Skin of body (tissue), 2 donors: Measurements from ENCODE around the gene DTD1. TPM values are rescaled to one million over a fixed set of nuclear protein-coding genes. Genes with fewer than 3 reads are reported as not detected.

Experiments
- DNase-seq: peaks from one replicate; lab custom pipeline; 2025; lab: John Stamatoyannopoulos, UW
- total RNA-seq: library from RNA; depleted of rRNA; stranded (reverse); fragments of >200 nt; gene quantifications from one replicate; pipeline ENCODE4 v1.2.3, GENCODE V29; 2014

The DTD1 gene
- total RNA-seq, 1 donor from 2014 or later: 17.2 TPM

DNA sequence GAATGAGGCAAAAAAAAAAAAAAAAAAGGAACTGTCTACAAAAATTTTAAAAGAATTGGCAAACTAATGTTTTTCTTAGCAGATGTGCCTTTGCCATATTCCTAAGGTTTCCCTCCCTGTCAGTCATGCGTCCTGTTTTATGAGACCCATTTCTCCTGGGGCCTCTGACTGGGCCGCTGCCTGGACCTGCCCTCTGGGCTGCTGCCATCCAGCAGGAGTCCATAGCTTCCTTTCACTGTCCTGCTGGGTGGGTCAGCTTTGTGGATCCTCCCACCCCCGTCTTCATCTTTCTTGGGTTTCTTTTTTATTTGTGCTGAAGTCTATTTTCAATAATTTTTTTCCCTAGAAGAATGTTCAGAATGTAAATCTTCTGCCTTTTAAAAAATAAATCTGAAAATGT lies 114.9 kb downstream of the DTD1 start:
- DNase-seq: no peak

DNA sequence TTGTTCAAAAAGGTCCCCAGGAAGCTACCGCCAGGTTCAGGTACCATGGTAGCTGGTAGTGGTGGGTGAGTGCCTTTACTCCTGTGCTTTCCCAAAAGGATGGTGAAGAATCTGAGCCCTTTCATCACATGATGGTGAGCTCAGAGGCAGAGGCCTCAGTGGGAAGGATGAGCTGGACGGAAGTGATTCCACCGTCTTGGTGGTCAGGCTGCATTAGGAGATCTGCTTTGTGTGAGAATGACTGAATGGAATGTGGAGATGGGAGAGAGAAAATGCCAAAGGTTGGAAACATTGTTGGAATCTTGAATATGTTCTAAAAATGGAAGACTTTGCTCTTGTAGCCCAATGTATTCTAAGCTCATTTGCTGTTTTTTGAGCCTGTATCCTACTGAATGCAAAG lies 117.6 kb downstream of the DTD1 start:
- DNase-seq: no peak

DNA sequence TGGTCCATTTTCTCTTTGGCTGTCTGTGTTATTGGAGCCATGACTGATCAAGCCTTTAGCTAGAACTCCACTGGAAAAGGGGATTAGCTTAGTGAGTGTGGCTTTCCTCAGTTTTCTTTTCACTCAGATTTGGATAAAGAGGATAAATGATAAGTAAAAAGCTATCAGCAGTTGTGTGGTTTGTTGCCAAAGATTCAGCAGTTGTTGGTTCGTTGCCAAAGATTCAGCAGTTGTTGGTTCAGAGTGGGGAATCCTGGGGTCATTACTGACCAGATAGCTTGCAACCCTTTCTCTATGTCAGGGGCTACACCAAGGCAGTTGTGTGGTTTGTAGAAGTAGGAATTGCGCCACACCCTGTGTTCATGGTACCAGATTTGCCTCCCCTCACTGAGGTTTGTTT lies 118.1 kb downstream of the DTD1 start:
- no peak for DNase-seq

DNA sequence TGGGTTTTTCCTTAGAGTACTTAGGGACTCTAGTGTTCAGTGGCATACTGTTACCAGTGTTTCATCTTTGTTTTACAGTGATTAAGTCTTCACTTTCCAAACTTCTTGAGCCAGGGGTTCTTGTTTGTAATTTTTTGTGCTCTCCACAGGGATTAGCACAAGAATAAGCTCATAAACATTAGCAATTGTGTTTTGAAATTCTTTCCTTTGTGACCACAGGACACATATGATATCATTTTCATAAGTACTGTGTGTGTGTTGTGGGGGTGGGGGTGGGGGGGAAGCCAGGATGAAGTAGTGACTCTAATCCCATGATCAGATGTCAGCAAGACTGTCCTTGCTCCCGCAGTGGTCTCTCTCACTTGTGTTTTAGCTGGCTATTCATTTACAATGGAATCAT lies 124.3 kb downstream of the DTD1 start:
- no peak for DNase-seq

DNA sequence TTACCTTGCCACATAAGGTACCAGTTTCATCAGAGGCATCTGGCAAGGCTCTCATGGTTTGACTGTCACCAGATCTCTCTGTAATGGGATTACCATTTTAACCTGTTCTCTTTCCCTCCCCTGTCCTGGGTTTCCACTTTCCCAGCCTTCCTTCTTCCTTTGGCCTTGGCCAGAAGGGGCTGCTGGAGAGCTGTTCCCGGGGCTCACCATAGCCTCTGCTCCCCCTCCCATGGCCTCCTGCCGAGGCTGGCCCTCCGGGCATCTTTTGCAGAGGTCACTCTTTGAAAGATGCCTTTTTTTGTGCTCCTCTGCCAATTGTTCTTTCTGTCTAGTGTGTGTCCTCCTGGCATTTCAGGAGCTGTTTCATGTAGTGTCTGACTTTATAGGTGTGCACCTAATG lies 125.0 kb downstream of the DTD1 start:
- DNase-seq: no peak

DNA sequence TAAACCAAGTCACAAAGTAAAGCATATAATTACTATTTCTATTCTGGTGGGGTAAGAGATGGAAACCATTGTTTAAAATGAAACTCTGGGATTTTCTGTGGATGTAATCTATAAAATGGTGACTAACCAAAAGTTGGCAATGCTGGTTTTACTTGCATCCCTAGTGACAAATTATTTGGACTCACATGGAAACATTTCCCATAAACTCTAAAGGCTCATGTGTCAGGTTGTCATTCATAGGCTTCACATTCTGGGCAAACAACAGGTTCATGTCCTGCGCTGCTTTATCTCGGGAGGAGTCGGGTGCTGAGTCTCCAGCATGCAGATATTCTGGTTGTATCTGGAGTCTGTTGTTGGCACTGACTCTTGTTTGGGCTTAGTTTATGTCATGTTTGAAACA lies 127.7 kb downstream of the DTD1 start:
- DNase-seq: no peak

DNA sequence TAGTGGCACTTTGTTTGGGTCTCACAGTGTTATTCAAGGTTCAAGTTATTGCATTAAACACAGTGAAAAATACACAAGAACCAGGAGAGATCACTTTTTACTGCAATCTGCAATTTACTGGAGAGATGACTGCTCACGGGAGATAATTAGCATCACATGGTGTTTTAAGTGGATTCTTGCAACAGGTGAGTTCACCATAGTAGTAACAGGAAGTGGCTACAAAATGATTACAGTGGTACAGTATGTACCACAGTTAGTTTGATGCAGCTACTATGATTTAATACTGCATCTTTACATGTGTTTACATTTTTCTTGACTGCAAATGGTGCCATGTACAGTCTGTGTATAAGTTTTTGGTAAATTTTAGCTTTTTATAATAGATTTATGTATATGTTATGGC lies 129.2 kb downstream of the DTD1 start:
- DNase-seq: no peak

DNA sequence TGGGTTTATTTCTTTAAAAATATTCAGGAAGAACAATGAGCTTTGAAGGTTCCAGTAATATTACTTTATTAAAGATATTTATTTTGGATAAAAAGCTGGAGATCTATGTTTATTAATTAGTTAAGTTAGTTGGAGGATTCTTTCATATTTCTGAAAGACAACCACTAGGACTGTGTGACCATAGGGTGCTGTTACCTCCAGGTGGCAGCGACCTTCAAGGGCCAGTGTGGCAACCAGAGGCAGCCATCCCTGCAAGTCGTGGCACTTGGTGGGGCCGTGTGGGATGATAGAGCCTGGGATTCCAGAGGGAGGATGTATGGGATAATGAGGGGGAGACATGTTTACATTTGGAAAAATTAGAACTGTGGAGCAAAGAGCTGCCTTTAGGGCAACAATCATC lies 130.3 kb downstream of the DTD1 start:
- no peak for DNase-seq

DNA sequence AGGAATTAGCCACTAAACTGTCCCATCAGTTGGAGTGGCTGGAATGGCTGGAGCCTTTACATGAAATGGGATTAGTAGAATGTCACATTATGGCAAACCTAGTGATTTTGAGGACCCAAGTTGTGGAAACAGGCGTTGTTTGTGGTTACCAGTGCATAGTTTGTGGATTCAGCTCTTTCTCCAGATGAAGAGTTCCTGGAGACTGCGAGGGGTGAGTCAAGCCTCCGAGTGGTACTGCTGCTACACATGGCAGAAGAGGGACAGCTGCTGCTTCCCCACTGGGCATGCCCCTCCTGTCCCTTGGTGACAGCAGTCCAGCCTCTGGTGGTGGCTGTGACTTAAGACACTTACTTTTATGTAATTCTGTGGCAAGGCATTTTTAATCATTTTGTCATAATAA lies 131.6 kb downstream of the DTD1 start:
- DNase-seq: no peak

DNA sequence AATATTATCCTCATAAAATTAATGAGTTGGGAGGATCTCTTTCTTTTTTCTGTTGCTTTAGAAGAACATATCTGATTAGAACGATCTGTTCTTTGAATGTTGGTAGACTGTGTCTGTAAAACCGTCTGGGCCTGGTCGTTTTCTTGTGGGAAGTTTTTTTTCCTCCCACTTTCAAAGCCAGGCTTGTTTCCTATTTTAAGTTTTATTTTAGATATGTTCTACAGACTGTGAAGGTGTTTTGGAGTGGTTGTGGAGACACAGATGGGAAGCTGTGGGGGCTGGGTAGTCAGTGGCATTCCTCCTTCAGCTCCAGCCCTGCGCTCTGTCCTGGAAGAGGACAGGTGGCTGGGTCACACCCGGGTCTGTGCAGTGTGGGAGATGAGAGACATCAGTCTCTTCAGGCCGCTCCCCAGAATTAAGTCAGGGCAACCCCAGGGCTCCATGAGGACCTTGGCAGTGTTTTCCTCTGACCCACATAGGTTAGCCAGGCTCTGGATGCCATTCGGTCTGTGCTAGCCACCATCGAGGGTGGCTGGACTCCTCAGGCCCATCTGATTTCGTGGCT lies 133.8 kb downstream of the DTD1 start:
- DNase-seq: no peak

DNA sequence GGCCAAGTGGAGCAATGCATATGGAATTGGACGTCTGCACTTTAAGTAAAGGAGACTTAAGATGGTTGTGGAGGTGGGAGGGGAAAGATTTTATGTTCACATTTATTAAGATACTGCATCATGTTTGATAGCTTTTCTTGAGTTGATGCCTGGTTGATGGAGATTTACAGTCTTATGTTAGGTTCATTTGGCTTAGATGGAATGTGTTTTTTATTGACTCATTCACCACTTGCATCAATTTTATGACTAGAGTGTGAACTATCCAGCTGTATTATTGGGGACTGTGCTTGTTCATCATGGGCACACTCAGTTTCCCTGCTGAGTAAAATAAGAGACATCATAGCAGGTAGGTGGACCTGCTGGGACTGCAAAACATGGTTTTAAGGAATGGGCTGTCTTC lies 134.5 kb downstream of the DTD1 start:
- DNase-seq: no peak

DNA sequence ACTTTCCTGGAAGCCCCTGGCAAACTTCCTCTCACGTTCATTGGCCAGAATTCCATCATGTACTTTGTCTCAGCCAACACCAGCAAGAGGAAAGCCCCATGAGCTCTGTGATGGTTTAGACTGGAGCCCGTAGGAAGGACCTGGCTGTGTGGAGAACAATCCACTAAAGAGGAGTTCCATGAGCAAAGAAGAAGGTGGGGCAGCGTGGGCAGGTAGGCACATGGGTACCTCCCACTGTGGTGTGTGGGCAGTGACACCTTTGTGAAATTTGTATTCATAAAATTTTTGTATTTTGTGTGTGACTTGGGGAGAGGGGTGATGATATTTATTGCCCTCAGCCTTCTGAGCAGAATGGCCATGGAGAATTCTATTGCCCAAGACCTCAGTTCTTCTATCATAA lies 136.2 kb downstream of the DTD1 start:
- DNase-seq: no peak

DNA sequence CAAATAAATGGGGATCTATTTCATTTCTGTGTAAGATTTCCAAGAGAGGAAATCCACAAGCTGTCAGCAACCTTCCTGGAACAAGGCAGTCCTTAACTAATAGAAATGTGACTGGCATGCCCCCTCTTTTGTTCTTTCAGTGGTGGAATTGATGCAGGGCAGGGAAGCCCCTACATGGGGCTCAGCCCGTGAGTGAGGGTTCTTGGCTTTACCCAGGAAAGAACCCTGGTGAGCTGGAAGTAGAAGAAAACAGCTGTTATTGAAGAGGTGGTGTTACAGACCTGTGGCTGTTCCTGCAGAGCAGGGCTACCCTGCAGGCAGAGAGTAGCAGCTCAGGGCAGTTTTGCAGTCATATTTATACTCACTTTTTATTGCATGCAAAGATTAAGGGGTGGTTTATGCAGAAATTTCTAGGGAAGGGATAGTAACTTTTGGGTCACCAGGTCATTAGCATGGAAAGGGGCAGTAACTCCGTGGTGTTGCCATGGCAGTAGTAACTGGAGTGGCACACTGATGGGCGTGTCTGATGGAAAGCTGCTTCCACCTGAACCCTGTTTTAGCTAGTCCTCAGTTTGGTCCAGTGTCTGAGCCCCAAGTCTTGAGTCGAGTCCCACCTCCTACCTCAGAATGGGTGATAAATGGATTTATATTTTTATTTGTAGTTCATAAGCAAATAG lies 137.1 kb downstream of the DTD1 start:
- no peak for DNase-seq

DNA sequence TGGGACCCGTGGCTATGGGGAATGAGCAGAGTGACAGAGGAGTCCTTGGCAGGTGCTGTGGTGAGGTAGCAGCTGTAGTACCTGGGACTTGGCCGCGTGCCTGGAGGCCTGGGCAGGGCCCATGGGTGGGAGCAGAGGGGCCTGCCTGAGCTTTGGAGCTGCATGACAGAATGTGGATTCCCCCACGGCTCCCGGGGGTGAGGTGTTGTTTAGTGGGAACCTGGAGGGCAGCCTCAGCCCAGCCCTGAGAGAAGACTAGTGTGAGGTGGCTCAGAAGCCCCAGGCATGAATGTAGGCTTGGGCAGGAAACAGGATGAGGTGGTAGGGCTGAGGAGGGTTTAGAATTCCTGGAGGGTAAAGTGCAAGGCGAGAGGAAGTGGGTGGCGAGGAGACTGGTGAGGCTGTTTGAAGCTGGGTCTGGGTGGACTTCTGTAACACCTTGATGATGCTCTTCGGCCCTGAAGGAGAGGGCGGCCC lies 139.2 kb downstream of the DTD1 start:
- DNase-seq: no peak

DNA sequence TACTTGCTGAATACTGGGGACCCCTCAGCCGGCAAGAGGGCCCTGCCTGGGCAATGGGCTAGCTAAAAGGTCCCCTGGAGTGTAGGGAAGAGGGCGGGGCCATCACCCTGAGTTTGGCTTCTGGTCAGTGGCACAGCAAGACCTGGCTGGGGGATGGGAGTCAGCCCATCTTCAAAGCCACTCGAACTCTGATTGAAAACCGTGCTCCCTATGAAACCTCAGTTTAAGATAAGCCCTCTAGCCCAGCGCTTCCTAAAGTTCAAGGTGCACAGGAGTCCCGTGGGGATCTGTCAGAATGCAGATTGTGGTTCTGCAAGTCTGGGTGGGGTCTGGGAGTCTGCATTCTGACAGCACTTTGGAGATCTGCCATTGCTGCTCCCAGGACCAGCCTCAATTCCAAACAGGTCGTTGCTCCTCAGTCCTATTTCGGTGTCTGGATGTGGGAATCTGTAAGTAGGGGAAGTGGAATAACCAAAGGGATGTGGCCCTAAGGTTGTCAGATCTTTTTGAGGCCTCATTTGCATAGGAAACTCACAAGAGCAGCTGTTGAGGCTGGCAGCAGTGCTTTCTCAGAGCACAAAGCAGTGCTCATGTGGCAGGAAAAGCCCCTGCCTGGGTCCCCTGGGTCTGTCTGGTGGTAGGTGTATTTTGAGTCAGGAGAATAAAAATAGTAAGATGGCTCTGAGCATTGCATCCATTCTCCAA lies 140.5 kb downstream of the DTD1 start:
- no peak for DNase-seq

DNA sequence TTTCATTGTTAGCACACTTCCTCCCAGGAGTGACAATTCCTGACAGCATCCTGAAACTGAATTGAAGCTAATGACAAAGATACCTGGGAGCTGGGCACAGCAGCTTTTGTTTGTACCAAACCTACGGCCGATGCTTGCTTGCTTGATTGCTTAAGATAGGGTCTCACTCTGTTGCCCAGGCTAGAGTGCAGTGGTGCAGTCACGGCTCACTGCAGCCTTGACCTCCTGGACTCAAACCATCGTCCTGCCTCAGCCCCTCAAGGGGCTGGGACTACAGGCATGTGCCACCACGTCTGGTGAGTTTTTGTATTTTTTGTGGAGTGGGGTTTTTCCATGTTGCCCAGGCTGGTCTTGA lies 141.0 kb downstream of the DTD1 start:
- DNase-seq: no peak

DNA sequence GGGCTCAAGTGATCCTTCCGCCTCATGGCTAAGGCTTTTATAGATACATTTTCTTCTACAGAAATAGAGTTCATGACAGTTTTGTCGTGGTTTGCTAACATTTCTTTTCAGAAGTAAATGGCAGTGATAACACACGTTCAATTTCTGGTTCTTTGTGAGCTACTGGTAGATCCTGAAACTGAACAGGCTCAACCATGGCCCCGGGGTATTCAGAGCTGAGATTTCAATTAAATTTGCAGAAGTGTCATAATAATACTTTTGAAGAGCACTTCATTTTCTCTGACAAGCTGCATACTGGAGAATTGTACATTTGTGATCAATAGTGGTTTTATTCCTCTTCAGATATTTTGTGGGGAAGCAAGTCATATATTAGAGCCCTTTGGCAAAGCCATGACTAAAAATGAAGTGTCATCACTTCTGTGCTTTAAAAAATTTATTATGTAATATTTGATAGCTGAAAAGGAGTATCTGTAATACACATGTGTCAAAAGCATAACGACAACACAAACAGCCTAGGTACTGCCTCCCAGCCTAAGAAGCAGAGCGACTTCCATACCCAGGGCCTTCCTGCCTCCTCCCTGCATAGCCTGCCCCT lies 141.5 kb downstream of the DTD1 start:
- DNase-seq: no peak

DNA sequence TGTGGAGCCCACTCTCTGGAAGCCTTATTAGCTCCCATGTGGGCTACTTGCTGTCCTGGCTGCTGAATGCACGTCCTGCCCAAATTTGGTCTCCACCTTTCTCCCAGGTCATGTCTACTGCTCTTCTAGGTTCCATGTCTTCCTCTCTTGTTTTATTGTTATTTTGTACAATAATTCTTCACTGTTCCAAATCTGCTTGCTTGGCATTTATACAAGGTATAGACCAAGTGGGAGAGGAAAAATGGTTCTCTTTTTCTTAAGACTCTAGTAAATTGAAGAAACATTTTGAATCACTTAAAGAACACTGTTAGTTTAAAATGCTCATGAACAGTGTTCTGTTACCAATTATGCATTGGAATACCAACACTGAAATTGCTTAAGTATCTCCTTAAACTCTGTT lies 144.1 kb downstream of the DTD1 start:
- peak; percentile 65 for DNase-seq

DNA sequence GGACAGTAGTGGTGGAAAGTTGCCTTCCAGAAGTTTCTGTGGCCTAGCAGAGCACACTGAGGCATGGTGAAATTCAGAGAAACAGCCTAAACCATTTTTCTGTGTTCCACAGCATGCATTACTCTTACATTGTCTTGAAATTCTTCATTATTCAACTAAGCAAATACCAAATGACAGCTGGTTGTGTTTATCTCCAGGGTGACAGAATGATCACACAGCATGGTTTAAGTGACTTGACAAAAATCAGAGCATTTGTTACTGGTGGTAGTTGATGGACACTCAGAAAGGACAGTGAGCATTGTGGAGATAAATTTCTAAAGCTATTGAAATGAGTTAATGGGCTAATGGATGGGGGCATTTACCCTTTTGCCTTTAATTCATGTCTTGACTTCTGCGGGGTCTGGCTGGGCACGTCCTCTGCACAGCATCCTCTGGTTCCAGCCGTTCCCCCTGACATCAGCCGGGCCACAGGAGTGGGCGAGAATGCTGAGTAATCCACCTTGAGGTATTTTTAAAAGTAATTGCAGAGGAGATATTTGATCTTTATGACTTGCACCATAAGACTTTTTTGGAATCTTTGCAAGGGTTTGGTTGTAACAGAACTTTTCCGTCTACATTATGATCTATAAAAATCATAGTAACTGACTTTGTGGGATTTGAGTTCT lies 146.8 kb downstream of the DTD1 start:
- DNase-seq: peak; percentile 83

DNA sequence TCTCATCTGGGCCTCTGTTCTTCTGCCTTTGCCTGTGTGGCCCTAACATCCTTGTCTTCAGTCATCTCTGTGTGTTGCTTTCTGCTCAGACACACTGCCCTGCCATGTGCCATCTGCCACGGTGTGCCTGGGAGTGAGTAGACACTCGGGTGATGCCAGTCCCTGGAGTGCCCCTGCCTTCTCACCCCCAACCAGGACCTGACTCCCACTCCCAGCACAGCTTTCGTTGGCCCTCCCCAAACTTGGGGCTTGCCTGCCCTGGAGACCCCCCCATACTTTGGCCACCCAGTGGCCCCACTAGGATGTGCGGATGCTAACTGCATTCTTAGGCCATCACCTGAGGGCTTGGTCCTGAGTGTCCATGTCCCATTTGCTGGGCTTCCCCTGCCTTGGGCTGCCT lies 149.3 kb downstream of the DTD1 start:
- DNase-seq: no peak

DNA sequence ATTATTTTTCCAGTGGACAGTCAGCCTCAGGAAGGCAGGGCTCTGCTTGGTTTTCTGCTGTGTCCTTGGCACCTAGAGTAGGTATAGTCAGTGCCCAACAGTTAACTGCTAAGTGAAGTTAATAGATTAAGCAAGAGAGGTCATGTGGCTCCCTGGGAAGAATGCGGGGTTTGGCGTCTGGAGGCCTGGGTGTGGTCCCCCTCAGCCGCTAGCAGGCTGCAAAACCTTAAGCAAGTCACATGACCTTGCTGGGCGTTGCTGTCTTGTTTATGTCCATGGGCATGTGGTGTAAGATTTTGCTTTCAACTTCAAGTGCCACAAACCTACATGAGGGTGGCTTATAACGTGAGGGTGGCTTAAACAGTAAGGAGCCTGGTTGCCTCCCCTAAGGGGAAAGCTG lies 150.2 kb downstream of the DTD1 start:
- peak; percentile 17 for DNase-seq

DNA sequence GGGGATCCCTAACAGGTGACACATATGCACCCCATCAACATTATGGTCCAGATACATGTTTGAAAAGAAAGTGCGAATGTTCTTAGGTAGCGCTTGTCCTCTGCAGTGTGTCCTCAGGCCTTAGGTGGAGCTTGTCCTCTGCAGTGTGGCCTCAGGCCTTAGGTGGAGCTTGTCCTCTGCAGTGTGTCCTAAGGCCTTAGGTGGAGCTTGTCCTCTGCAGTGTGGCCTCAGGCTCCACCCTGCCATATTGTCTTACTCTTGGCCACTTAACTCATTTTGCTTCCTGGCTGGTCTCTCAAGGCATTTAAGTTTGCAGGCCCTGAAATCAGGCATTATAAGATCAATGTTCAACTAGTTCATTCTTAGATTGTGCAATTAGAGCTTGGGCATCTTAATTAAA lies 151.0 kb downstream of the DTD1 start:
- no peak for DNase-seq
